Chondrocyte (in vitro differentiated cells): ENCODE results near the gene PAIP2B. TPM values are rescaled to one million over a fixed set of nuclear protein-coding genes. Genes with fewer than 3 reads are reported as not detected.

ENCODE experiments used
- DNase-seq: peaks from one replicate; pipeline ENCODE4 v3.0.0; 2021; ENCODE audit warnings: mixed read lengths, low spot score
- H3K27ac Mint-ChIP-seq: one replicate; pipeline ENCODE4 v1.8.0; 2021; ENCODE audit warnings: mild to moderate bottlenecking, moderate library complexity, mixed read lengths; ENCODE audit not compliant: unreplicated experiment
- H3K27me3 Mint-ChIP-seq: 2 replicates; pipeline ENCODE4 v1.8.0; 2021; ENCODE audit warnings: low read depth, mixed read lengths
- H3K36me3 Mint-ChIP-seq: 2 replicates; pipeline ENCODE4 v1.8.0; 2021; ENCODE audit warnings: low read depth, mixed read lengths
- H3K4me1 Mint-ChIP-seq: 2 replicates; pipeline ENCODE4 v1.8.0; 2021; ENCODE audit warnings: low read depth, mild to moderate bottlenecking, mixed read lengths
- H3K4me3 Mint-ChIP-seq: one replicate; pipeline ENCODE4 v1.8.0; 2021; ENCODE audit warnings: mild to moderate bottlenecking, moderate library complexity, mixed read lengths; ENCODE audit not compliant: unreplicated experiment
- H3K9me3 Mint-ChIP-seq: 2 replicates; pipeline ENCODE4 v1.8.0; 2021; ENCODE audit warnings: low read depth, mixed read lengths
- total RNA-seq: library from RNA; stranded (reverse); gene quantifications from 3 replicates; pipeline ENCODE4 v1.2.1, GENCODE V29; 2021
- TF ChIP-seq, protein P1 (sequence below): fragments of 200-600 bp; sonication (generic); IDR thresholded peaks from 2 replicates; pipeline ENCODE4 v1.5.0; 2021; ENCODE audit warnings: antibody characterized with exemption, mild to moderate bottlenecking, moderate library complexity

Gene PAIP2B
- total RNA-seq, 1 donor from 2014 or later: 0.70 TPM

DNA sequence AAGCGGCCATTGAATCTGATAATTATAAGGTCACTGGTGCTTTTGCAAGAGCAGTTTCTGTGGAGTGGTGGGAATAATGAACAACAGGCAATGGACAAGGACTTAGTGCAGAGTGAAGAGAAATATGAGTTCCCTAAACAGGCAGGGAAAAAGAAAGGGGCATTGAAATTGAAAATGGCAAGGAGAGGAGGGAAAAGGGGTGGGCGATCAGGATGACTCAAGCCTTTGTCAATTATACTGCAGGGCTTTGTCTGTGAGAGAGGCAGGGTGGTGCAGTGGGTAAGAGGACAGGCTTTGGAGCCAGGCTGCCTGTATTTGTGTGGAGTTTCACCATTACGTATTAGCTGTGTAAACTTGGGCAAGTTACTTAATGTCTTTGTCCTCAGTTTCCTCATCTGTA, 29.5 kb upstream of the PAIP2B start:
- TF ChIP-seq, protein P1, sequence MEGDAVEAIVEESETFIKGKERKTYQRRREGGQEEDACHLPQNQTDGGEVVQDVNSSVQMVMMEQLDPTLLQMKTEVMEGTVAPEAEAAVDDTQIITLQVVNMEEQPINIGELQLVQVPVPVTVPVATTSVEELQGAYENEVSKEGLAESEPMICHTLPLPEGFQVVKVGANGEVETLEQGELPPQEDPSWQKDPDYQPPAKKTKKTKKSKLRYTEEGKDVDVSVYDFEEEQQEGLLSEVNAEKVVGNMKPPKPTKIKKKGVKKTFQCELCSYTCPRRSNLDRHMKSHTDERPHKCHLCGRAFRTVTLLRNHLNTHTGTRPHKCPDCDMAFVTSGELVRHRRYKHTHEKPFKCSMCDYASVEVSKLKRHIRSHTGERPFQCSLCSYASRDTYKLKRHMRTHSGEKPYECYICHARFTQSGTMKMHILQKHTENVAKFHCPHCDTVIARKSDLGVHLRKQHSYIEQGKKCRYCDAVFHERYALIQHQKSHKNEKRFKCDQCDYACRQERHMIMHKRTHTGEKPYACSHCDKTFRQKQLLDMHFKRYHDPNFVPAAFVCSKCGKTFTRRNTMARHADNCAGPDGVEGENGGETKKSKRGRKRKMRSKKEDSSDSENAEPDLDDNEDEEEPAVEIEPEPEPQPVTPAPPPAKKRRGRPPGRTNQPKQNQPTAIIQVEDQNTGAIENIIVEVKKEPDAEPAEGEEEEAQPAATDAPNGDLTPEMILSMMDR: no peak
- no peaks in the 10 kb centered on the region for H3K9me3 Mint-ChIP-seq
- H3K27me3 Mint-ChIP-seq: peaks cover 41% of the 10 kb centered on the region
- peaks cover 8% of the 10 kb centered on the region for H3K4me1 Mint-ChIP-seq
- H3K27ac Mint-ChIP-seq: no peak overlapping the region
- H3K4me3 Mint-ChIP-seq: no peak overlapping the region
- DNase-seq: no peak
- H3K36me3 Mint-ChIP-seq: no peaks in the 10 kb centered on the region

DNA sequence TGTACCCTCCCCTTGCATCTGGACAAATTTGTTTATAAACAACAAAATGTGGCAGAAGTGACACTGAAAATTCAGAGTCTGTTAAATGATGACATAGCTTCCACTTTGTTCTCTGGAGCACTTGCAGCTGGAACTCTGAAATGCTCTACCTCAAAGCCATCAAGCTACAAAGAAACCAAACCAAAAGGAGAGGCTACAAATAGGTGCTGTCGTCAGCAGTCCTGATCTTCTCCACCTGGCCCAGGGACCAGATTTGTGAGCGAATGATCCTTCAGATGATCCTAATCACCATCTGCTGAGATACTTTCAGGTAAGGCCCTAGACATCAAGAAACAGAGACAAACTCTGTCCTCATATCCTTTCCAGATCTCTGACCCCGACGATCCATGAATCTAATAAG, 27.9 kb upstream of the PAIP2B start:
- TF ChIP-seq, protein P1: no peak
- H3K36me3 Mint-ChIP-seq: peaks cover 4% of the 10 kb centered on the region
- no peak overlapping the region for H3K27ac Mint-ChIP-seq
- H3K9me3 Mint-ChIP-seq: peaks cover 6% of the 10 kb centered on the region
- peaks cover 45% of the 10 kb centered on the region for H3K27me3 Mint-ChIP-seq
- peaks cover 8% of the 10 kb centered on the region for H3K4me1 Mint-ChIP-seq
- DNase-seq: no peak
- H3K4me3 Mint-ChIP-seq: no peak overlapping the region

DNA sequence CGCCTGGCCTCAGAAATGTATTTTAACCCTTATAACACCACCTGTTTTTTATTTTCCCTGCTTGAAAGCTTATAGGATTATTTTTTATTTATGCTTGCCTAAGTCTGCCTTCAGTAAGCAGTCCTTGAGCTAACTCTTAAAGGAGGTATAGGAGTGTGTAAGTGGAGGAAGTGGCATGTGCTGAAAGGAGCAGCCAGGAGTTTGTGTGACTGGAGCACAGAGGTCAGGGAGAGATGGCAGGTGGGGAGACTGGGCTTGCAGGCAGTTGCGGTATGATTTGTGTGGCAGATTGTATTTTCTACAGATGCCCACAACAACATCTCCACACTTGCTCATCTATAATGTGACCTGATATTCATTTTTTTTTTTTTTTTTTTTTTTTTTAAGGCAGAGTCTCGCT, 27.2 kb upstream of the PAIP2B start:
- Mint-ChIP-seq H3K27me3 (peaks cover 46% of the 10 kb centered on the region), H3K4me1 (peaks cover 8% of the 10 kb centered on the region), H3K36me3 (peaks cover 5% of the 10 kb centered on the region), H3K27ac (no peak overlapping the region), H3K9me3 (peaks cover 8% of the 10 kb centered on the region), H3K4me3 (no peak overlapping the region)
- TF ChIP-seq, protein P1: no peak
- DNase-seq: no peak

DNA sequence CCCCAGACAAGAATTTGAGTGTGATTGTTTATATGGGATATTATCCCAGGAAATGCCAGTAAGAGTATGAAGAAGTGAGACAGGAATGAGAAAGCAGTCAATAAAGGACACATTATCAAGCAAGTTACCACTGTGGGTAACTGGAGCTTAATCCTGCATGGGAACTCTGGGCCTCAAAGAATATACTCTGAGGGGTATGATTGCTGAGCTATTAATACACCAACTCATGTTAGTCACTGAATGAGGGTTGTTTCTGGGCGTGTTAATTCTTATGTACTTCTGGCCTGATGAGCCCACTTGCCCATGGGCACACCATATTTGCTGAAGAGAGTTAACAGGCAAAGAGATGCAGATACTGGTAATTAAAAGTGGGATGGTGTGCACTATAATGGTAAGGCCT, 26.6 kb upstream of the PAIP2B start:
- Mint-ChIP-seq H3K4me3 (no peak overlapping the region), H3K27ac (no peak overlapping the region), H3K27me3 (peaks cover 48% of the 10 kb centered on the region), H3K4me1 (peaks cover 8% of the 10 kb centered on the region), H3K9me3 (peaks cover 8% of the 10 kb centered on the region), H3K36me3 (peaks cover 5% of the 10 kb centered on the region)
- DNase-seq: no peak
- TF ChIP-seq, protein P1: no peak

GRCh38 chr2:71252862-71253261, 26.0 kb upstream of the PAIP2B start:
- TF ChIP-seq, protein P1: no peak
- H3K4me3 Mint-ChIP-seq: no peak overlapping the region
- H3K27ac Mint-ChIP-seq: no peak overlapping the region
- H3K36me3 Mint-ChIP-seq: peaks cover 5% of the 10 kb centered on the region
- peaks cover 8% of the 10 kb centered on the region for H3K4me1 Mint-ChIP-seq
- peaks cover 48% of the 10 kb centered on the region for H3K27me3 Mint-ChIP-seq
- DNase-seq: no peak
- H3K9me3 Mint-ChIP-seq: peaks cover 8% of the 10 kb centered on the region
